MCF 10A (cell line): ENCODE measurements around the gene PIK3AP1. TPM values are rescaled to one million over a fixed set of nuclear protein-coding genes. Genes with fewer than 3 reads are reported as not detected.

ENCODE experiments used
- BruUV-seq: library from RNA; stranded (reverse); fragments of 400-500 nt; replicated peaks from 2 replicates; lab custom pipeline; 2021; lab: Mats Ljungman, UMichigan
- CTCF ChIA-PET: fragments of 300-600 bp; sonication (Branson Sonifier 250); formaldehyde crosslinking; extraction: SDS; loops from one replicate; lab custom pipeline; 2021; ENCODE audit warnings: antibody characterized with exemption, inconsistent platforms; lab: Yijun Ruan, JAX
- POLR2A ChIA-PET: fragments of 300-600, 350-650 bp; sonication (Branson Sonifier 250); formaldehyde crosslinking; extraction: SDS; loops from one replicate; lab custom pipeline; 2020; ENCODE audit warnings: antibody characterized with exemption, inconsistent platforms; lab: Yijun Ruan, JAX
- DNase-seq: peaks from one replicate; pipeline ENCODE4 v3.0.0-alpha.2; 2018; ENCODE audit not compliant: unreplicated experiment
- H3K27ac Mint-ChIP-seq: one replicate; pipeline ENCODE4 v1.8.0; 2022; ENCODE audit warnings: mild to moderate bottlenecking, low read depth, mixed read lengths; ENCODE audit not compliant: unreplicated experiment
- H3K27me3 Mint-ChIP-seq: one replicate; pipeline ENCODE4 v1.8.0; 2022; ENCODE audit warnings: mixed read lengths; ENCODE audit not compliant: insufficient read depth, unreplicated experiment
- H3K36me3 Mint-ChIP-seq: one replicate; pipeline ENCODE4 v1.8.0; 2022; ENCODE audit warnings: mild to moderate bottlenecking, moderate library complexity, mixed read lengths; ENCODE audit not compliant: insufficient read depth, unreplicated experiment
- H3K4me1 Mint-ChIP-seq: one replicate; pipeline ENCODE4 v1.8.0; 2022; ENCODE audit warnings: mixed read lengths; ENCODE audit not compliant: insufficient read depth, unreplicated experiment
- H3K4me3 Mint-ChIP-seq: one replicate; pipeline ENCODE4 v1.8.0; 2022; ENCODE audit warnings: mild to moderate bottlenecking, moderate library complexity, mixed read lengths; ENCODE audit not compliant: unreplicated experiment
- H3K9me3 Mint-ChIP-seq: one replicate; pipeline ENCODE4 v1.8.0; 2022; ENCODE audit warnings: mixed read lengths; ENCODE audit not compliant: unreplicated experiment
- CTCF ChIP-seq: fragments of 200-600 bp; IDR thresholded peaks from one replicate; pipeline ENCODE4 v1.8.0; 2022; ENCODE audit warnings: antibody characterized with exemption, mild to moderate bottlenecking; ENCODE audit not compliant: unreplicated experiment
- intact Hi-C: fragments of 100-400 bp; cut with micrococcal nuclease; formaldehyde crosslinking; loops from 2 replicates; pipeline ENCODE4 v1.14.1; 2022
- total RNA-seq: library from RNA; stranded (reverse); gene quantifications from 2 replicates; pipeline ENCODE4 v1.2.3, GENCODE V29; 2022

PIK3AP1 gene
- total RNA-seq, 1 experiment from 2014 or later, result not detected

- ChIA-PET POLR2A (interaction anchor here (0.7 to 1.8 kb wide), 3 partner anchors 10 to 302 kb away, joined by 3 to 5 read pairs (median 4); no protein-coding TSS in a partner anchor), CTCF (interaction anchor here (0.7 kb wide), 1 partner anchor 113 kb away, joined by 3 read pairs; no protein-coding TSS in a partner anchor)
- H3K27ac Mint-ChIP-seq, result no peak overlapping the region
- no peak for DNase-seq
- H3K9me3 Mint-ChIP-seq, result no peaks in the 10 kb centered on the region
- intact Hi-C loops, result no loop called here
- H3K4me1 Mint-ChIP-seq, result peaks cover 24% of the 10 kb centered on the region
- TF ChIP-seq CTCF, result no peak
- peak overlapping the region; percentile 19 for H3K4me3 Mint-ChIP-seq
- BruUV-seq, result no TSS peak
- H3K36me3 Mint-ChIP-seq, result no peaks in the 10 kb centered on the region
- H3K27me3 Mint-ChIP-seq, result no peaks in the 10 kb centered on the region
Measured at GRCh38 chr10:96584474-96584873, 135.8 kb downstream of the PIK3AP1 start.

GRCh38 chr10:96584035-96584434, 136.3 kb downstream of the PIK3AP1 start:
- POLR2A ChIA-PET, result interaction anchor here (0.6 to 0.7 kb wide), 3 partner anchors 201 to 571 kb away, joined by 3 to 4 read pairs (median 3); no protein-coding TSS in a partner anchor
- no peak for DNase-seq
- intact Hi-C loops, result no loop called here
- CTCF ChIA-PET, result interaction anchor here (0.7 kb wide), 1 partner anchor 112 kb away, joined by 3 read pairs; no protein-coding TSS in a partner anchor
- TF ChIP-seq CTCF, result no peak
- Mint-ChIP-seq H3K36me3 (no peaks in the 10 kb centered on the region), H3K4me3 (peak overlapping the region; percentile 19), H3K9me3 (no peaks in the 10 kb centered on the region), H3K27ac (no peak overlapping the region), H3K4me1 (peaks cover 24% of the 10 kb centered on the region), H3K27me3 (no peaks in the 10 kb centered on the region)
- no TSS peak for BruUV-seq

- Mint-ChIP-seq H3K4me3 (no peak overlapping the region), H3K36me3 (peaks cover 14% of the 10 kb centered on the region), H3K27ac (no peak overlapping the region), H3K9me3 (no peaks in the 10 kb centered on the region), H3K27me3 (no peaks in the 10 kb centered on the region), H3K4me1 (peaks cover 35% of the 10 kb centered on the region)
- intact Hi-C loops, result no loop called here
- POLR2A ChIA-PET, result no interaction called here
- no TSS peak for BruUV-seq
- TF ChIP-seq CTCF, result no peak
- DNase-seq, result no peak
- CTCF ChIA-PET, result no interaction called here
Measured at GRCh38 chr10:96579133-96579532, 141.2 kb downstream of the PIK3AP1 start.

- Mint-ChIP-seq H3K4me1 (peaks cover 34% of the 10 kb centered on the region), H3K4me3 (no peak overlapping the region), H3K27me3 (no peaks in the 10 kb centered on the region), H3K36me3 (peaks cover 19% of the 10 kb centered on the region), H3K27ac (no peak overlapping the region), H3K9me3 (no peaks in the 10 kb centered on the region)
- BruUV-seq, result no TSS peak
- POLR2A ChIA-PET, result interaction anchor here (1.2 kb wide), 1 partner anchor 8 kb away, joined by 3 read pairs; the partner anchor contains the start of gene TM9SF3
- intact Hi-C loops, result no loop called here
- no peak for TF ChIP-seq CTCF
- DNase-seq, result peak; percentile 33
- CTCF ChIA-PET, result no interaction called here
Measured at GRCh38 chr10:96578633-96579032, 141.7 kb downstream of the PIK3AP1 start.
